ENCODE data around the gene BNIP2. TPM values are rescaled to one million over a fixed set of nuclear protein-coding genes. Genes with fewer than 3 reads are reported as not detected.
A peak's percentile ranks its signal among the peaks of the same experiment; 100 is the strongest.

Gene BNIP2
- 129 and 161 TPM in 2 replicates for total RNA-seq

- H2AFZ ChIP-seq (ENCODE audit: low read length): peak within 1 kb of the TSS; percentile 85
- H3K4me3 ChIP-seq (ENCODE audit: insufficient read depth, low read length): peak within 1 kb of the TSS; percentile 100
- H3K9me3 ChIP-seq (ENCODE audit: low read depth, low read length): no peaks in the 10 kb centered on the region
- H3K27ac ChIP-seq (ENCODE audit: low read depth, low read length): peak within 1 kb of the TSS; percentile 98
- peak; percentile 98 for DNase-seq (ENCODE audit: insufficient read length, low spot score, missing footprints)
- TF ChIP-seq CTCF (IDR thresholded peaks at IDR 0.05; ENCODE audit: extremely low read depth, low read depth, low read length): no peak
- H3K4me2 ChIP-seq (ENCODE audit: insufficient read depth, low read length): peak within 1 kb of the TSS; percentile 93
- peaks cover 51% of the 10 kb centered on the region for H3K79me2 ChIP-seq (ENCODE audit: insufficient read depth, low read length)
- H3K27me3 ChIP-seq (ENCODE audit: insufficient read depth, low read length): no peaks in the 10 kb centered on the region
- H4K20me1 ChIP-seq (ENCODE audit: insufficient read depth, low read length): peaks cover 38% of the 10 kb centered on the region
- peaks cover 11% of the 10 kb centered on the region for H3K36me3 ChIP-seq (ENCODE audit: insufficient read depth, low read length)
- H3K4me1 ChIP-seq (ENCODE audit: insufficient read depth, low read length): peaks cover 29% of the 10 kb centered on the region
These were observed at the start of gene BNIP2 for GRCh38 chr15:59688782-59689625. Gene BNIP2 (minus strand): TSS chr15:59689320. CDS start chr15:59682457, 6,863 bp downstream.

GRCh38 chr15:59738676-59739075 lies 49.6 kb upstream of the BNIP2 start:
- Histone ChIP-seq H2AFZ (ENCODE audit: low read length) (no peak overlapping the region), H3K4me2 (ENCODE audit: insufficient read depth, low read length) (no peak overlapping the region), H3K4me3 (ENCODE audit: insufficient read depth, low read length) (no peak overlapping the region), H4K20me1 (ENCODE audit: insufficient read depth, low read length) (no peaks in the 10 kb centered on the region), H3K9me3 (ENCODE audit: low read depth, low read length) (no peaks in the 10 kb centered on the region), H3K36me3 (ENCODE audit: insufficient read depth, low read length) (no peaks in the 10 kb centered on the region), H3K4me1 (ENCODE audit: insufficient read depth, low read length) (no peaks in the 10 kb centered on the region), H3K79me2 (ENCODE audit: insufficient read depth, low read length) (no peaks in the 10 kb centered on the region), H3K27ac (ENCODE audit: low read depth, low read length) (no peak overlapping the region), H3K27me3 (ENCODE audit: insufficient read depth, low read length) (peaks cover 14% of the 10 kb centered on the region)
- no peak for DNase-seq (ENCODE audit: insufficient read length, low spot score, missing footprints)
- TF ChIP-seq CTCF (IDR thresholded peaks at IDR 0.05; ENCODE audit: extremely low read depth, low read depth, low read length): no peak

- no peak overlapping the region for H3K4me2 ChIP-seq (ENCODE audit: insufficient read depth, low read length)
These were observed 47.1 kb upstream of the BNIP2 start for GRCh38 chr15:59736181-59736580.

More at GRCh38 chr15:59736181-59736580, 47.1 kb upstream of the BNIP2 start:
- no peak for TF ChIP-seq CTCF (IDR thresholded peaks at IDR 0.05; ENCODE audit: extremely low read depth, low read depth, low read length)
- Histone ChIP-seq H3K4me3 (ENCODE audit: insufficient read depth, low read length) (no peak overlapping the region), H4K20me1 (ENCODE audit: insufficient read depth, low read length) (no peaks in the 10 kb centered on the region), H2AFZ (ENCODE audit: low read length) (no peak overlapping the region), H3K36me3 (ENCODE audit: insufficient read depth, low read length) (no peaks in the 10 kb centered on the region), H3K4me1 (ENCODE audit: insufficient read depth, low read length) (no peaks in the 10 kb centered on the region), H3K27me3 (ENCODE audit: insufficient read depth, low read length) (peaks cover 6% of the 10 kb centered on the region), H3K27ac (ENCODE audit: low read depth, low read length) (no peak overlapping the region), H3K9me3 (ENCODE audit: low read depth, low read length) (no peaks in the 10 kb centered on the region), H3K79me2 (ENCODE audit: insufficient read depth, low read length) (no peaks in the 10 kb centered on the region)
- no peak for DNase-seq (ENCODE audit: insufficient read length, low spot score, missing footprints)

All from osteoblast (primary cell).